Transverse colon (tissue), 4 donors: Measurements from ENCODE around the gene ETS2.
"Not testable (repeated sequence)": the region's sequence is repeated elsewhere in the genome, so short reads cannot be mapped to it uniquely, and the experiment has no call there.

Experiments used
- EP300 ChIP-seq: sonication (generic); formaldehyde crosslinking; IDR thresholded peaks from one replicate; pipeline ENCODE4 v1.6.1; 2017; ENCODE audit warnings: antibody characterized with exemption, low read depth
- POLR2A ChIP-seq: fragments of 450-650 bp; IDR thresholded peaks from one replicate; pipeline ENCODE4 v1.6.1; 2016; ENCODE audit warnings: antibody characterized with exemption, mild to moderate bottlenecking, moderate library complexity
- POLR2AphosphoS5 ChIP-seq, 3 donors: sonication (generic); formaldehyde crosslinking; IDR thresholded peaks; one replicate each; pipeline ENCODE4 v1.6.1; 2016; ENCODE audit warnings: antibody characterized with exemption in 3 of 3
- TF ChIP-seq, protein P1 (sequence below), 5 experiments: fragments of 200-600 bp in 3 of 5; fragments of 450-650 bp in 2 of 5; sonication (generic) in 3 of 5; IDR thresholded peaks; 1 replicate in 2 of 5; 2 replicates in 3 of 5; pipeline ENCODE4 v1.5.1; 2016 to 2017; ENCODE audit warnings: antibody characterized with exemption in 5 of 5, inconsistent platforms in 3 of 5, mild to moderate bottlenecking in 2 of 5, moderate library complexity in 1 of 5

DNA sequence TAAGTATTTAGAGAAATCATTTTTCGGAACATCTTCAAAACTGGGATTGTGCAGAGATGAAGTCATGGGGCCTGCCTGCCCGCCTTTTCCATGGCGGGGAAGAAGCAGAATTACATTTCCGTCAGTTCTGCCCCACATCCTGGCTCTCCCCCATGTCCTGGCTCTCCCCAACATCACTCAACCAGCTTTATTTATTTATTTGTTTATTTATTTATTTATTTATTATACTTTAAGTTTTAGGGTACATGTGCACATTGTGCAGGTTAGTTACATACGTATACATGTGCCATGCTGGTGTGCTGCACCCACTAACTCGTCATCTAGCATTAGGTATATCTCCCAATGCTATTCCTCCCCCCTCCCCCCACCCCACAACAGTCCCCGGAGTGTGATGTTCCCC lies 22.4 kb downstream of the ETS2 start:
- TF ChIP-seq, protein P1, sequence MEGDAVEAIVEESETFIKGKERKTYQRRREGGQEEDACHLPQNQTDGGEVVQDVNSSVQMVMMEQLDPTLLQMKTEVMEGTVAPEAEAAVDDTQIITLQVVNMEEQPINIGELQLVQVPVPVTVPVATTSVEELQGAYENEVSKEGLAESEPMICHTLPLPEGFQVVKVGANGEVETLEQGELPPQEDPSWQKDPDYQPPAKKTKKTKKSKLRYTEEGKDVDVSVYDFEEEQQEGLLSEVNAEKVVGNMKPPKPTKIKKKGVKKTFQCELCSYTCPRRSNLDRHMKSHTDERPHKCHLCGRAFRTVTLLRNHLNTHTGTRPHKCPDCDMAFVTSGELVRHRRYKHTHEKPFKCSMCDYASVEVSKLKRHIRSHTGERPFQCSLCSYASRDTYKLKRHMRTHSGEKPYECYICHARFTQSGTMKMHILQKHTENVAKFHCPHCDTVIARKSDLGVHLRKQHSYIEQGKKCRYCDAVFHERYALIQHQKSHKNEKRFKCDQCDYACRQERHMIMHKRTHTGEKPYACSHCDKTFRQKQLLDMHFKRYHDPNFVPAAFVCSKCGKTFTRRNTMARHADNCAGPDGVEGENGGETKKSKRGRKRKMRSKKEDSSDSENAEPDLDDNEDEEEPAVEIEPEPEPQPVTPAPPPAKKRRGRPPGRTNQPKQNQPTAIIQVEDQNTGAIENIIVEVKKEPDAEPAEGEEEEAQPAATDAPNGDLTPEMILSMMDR (IDR thresholded peaks at IDR 0.05): not testable (repeated sequence)
- TF ChIP-seq POLR2AphosphoS5 (IDR thresholded peaks at IDR 0.05); POLR2A; EP300: not testable (repeated sequence)
